B cell (primary cell): ENCODE results near the gene PPOX. TPM values are rescaled to one million over a fixed set of nuclear protein-coding genes. Genes with fewer than 3 reads are reported as not detected.
A peak's percentile ranks its signal among the peaks of the same experiment; 100 is the strongest.

Source experiments
- ATAC-seq: fragments of 200-7000 bp; cut with Tn5 transposase; one replicate; pipeline ENCODE4 v1.10.0; 2021; ENCODE audit warnings: low read depth, mild to moderate bottlenecking, moderate number of reproducible peaks, moderate library complexity
- CTCF ChIA-PET: fragments of 350-600 bp; sonication (Branson Sonifier 250); formaldehyde crosslinking; loops from one replicate; lab custom pipeline; 2021; ENCODE audit warnings: antibody characterized with exemption, inconsistent platforms; lab: Charles Lee
- POLR2A ChIA-PET: fragments of 350-600 bp; sonication (Branson Sonifier 250); formaldehyde crosslinking; loops from one replicate; lab custom pipeline; 2021; ENCODE audit warnings: antibody characterized with exemption; lab: Charles Lee
- DNase-seq: peaks from one replicate; pipeline ENCODE4 v3.0.0; 2013
- H2AFZ ChIP-seq: 2 replicates; pipeline ENCODE4 v1.6.1; 2012; ENCODE audit warnings: mild to moderate bottlenecking, low read depth, low read length; ENCODE audit not compliant: insufficient read depth, poor library complexity, severe bottlenecking
- H3K27ac ChIP-seq, 2 donors: 1 replicate in 1 of 2; 2 replicates in 1 of 2; pipeline ENCODE4 v1.5.1; 2012 to 2013; ENCODE audit warnings: low read length in 2 of 2, mild to moderate bottlenecking in 2 of 2, moderate library complexity in 1 of 2
- H3K27me3 ChIP-seq, 4 experiments: fragments of 200-600 bp in 1 of 4; sonication (generic) in 1 of 4; replicated peaks in 1 of 4; 1 replicate in 2 of 4; 2 replicates in 2 of 4; pipeline versions ENCODE4 v1.6.1 to v1.7.0; 2013 to 2016; ENCODE audit warnings: low read length in 3 of 4, mild to moderate bottlenecking in 2 of 4, mixed read lengths in 1 of 4, moderate library complexity in 1 of 4; ENCODE audit not compliant: insufficient read depth in 4 of 4, control insufficient read depth in 3 of 4; ENCODE audit errors: control extremely low read depth in 1 of 4
- H3K36me3 ChIP-seq, 2 experiments: replicated peaks in 1 of 2; 1 replicate in 1 of 2; 2 replicates in 1 of 2; pipeline versions ENCODE4 v1.6.1 to v1.7.1; 2013; ENCODE audit warnings: low read length in 1 of 2; ENCODE audit not compliant: insufficient read depth in 2 of 2, control insufficient read depth in 1 of 2; ENCODE audit errors: control extremely low read depth in 1 of 2, extremely low read depth in 1 of 2
- H3K4me1 ChIP-seq, 2 donors: fragments of 200-600 bp in 1 of 2; sonication (generic) in 1 of 2; 1 replicate in 1 of 2; 2 replicates in 1 of 2; pipeline versions ENCODE4 v1.5.1 to v1.6.1; 2013 to 2017; ENCODE audit warnings: low read length in 2 of 2; ENCODE audit not compliant: control insufficient read depth in 2 of 2, insufficient read depth in 2 of 2
- H3K4me2 ChIP-seq: replicated peaks from 2 replicates; pipeline ENCODE3; 2012; ENCODE audit warnings: mild to moderate bottlenecking, low read depth, low read length; ENCODE audit not compliant: poor library complexity, severe bottlenecking
- H3K4me3 ChIP-seq, 5 experiments: fragments of 200-600 bp in 1 of 5; sonication (generic) in 1 of 5; 1 replicate in 3 of 5; 2 replicates in 2 of 5; pipeline versions ENCODE4 v1.5.1 to v1.7.0; 2011 to 2016; ENCODE audit warnings: low read length in 4 of 5, mild to moderate bottlenecking in 4 of 5, low read depth in 2 of 5, control low read depth in 1 of 5, moderate library complexity in 1 of 5; ENCODE audit not compliant: insufficient read depth in 1 of 5; ENCODE audit errors: control extremely low read depth in 1 of 5, extremely low read depth in 1 of 5
- H3K79me2 ChIP-seq: fragments of 200-600 bp; sonication (generic); one replicate; pipeline ENCODE4 v1.6.0; 2016; ENCODE audit warnings: low read length; ENCODE audit not compliant: control insufficient read depth, insufficient read depth
- H3K9ac ChIP-seq: fragments of 200-600 bp; sonication (generic); 2 replicates; pipeline ENCODE4 v1.6.1; 2017; ENCODE audit warnings: mild to moderate bottlenecking, low read length, moderate library complexity
- H3K9me3 ChIP-seq, 3 donors: one replicate each; pipeline versions ENCODE4 v1.6.1 to v1.7.1; 2013; ENCODE audit warnings: low read length in 2 of 3; ENCODE audit not compliant: control insufficient read depth in 2 of 3, insufficient read depth in 1 of 3; ENCODE audit errors: control extremely low read depth in 1 of 3
- H4K20me1 ChIP-seq: 2 replicates; pipeline ENCODE4 v1.6.0; 2012; ENCODE audit warnings: mild to moderate bottlenecking, low read length; ENCODE audit not compliant: insufficient read depth, control insufficient read depth, poor library complexity, severe bottlenecking
- H3K27ac Mint-ChIP-seq: one replicate; pipeline ENCODE4 v1.8.0; 2021; ENCODE audit warnings: mixed read lengths
- H3K27me3 Mint-ChIP-seq: one replicate; pipeline ENCODE4 v1.8.0; 2021; ENCODE audit warnings: mixed read lengths
- H3K4me1 Mint-ChIP-seq: one replicate; pipeline ENCODE4 v1.8.0; 2021; ENCODE audit warnings: mixed read lengths
- H3K4me3 Mint-ChIP-seq: one replicate; pipeline ENCODE4 v1.8.0; 2021; ENCODE audit warnings: mixed read lengths
- H3K9me3 Mint-ChIP-seq: one replicate; pipeline ENCODE4 v1.8.0; 2022; ENCODE audit warnings: mixed read lengths; ENCODE audit not compliant: insufficient read depth
- EZH2 ChIP-seq: IDR thresholded peaks from 2 replicates; pipeline ENCODE4 v1.6.1; 2012; ENCODE audit warnings: borderline replicate concordance, low read depth, mild to moderate bottlenecking, moderate library complexity, low read length; ENCODE audit not compliant: insufficient read depth, poor library complexity, severe bottlenecking
- WGBS: methylation state at CpG from one replicate; pipeline ENCODE4 v1.1.5; 2013; ENCODE audit warnings: missing lambda C conversion rate; ENCODE audit not compliant: insufficient coverage; 5-methylcytosine and 5-hydroxymethylcytosine counted together
- intact Hi-C: fragments of 100-400 bp; cut with micrococcal nuclease; formaldehyde crosslinking; loops from one replicate; pipeline ENCODE4 v1.10.0; 2022
- polyA plus RNA-seq: library from polyadenylated mRNA; depleted of rRNA; stranded (reverse); fragments of >200 nt; gene quantifications from 2 replicates; pipeline ENCODE4 v1.2.3, GENCODE V29; 2012
- total RNA-seq, 2 donors: library from RNA; stranded (reverse); fragments of 120-200 nt in 1 of 2; gene quantifications; 1 replicate in 1 of 2; 2 replicates in 1 of 2; pipeline versions ENCODE4 v1.2.3 to v1.2.4, GENCODE V29; 2013 to 2022
- TF ChIP-seq, protein P1 (sequence below): fragments of 200-600 bp; IDR thresholded peaks from one replicate; pipeline ENCODE4 v1.8.0; 2022; ENCODE audit warnings: antibody characterized with exemption, mild to moderate bottlenecking

Gene PPOX
- total and polyA plus RNA-seq, 2 donors (not counting 1 experiment from before 2014, with no cell fraction given): 65.6 to 82.3 TPM

DNA sequence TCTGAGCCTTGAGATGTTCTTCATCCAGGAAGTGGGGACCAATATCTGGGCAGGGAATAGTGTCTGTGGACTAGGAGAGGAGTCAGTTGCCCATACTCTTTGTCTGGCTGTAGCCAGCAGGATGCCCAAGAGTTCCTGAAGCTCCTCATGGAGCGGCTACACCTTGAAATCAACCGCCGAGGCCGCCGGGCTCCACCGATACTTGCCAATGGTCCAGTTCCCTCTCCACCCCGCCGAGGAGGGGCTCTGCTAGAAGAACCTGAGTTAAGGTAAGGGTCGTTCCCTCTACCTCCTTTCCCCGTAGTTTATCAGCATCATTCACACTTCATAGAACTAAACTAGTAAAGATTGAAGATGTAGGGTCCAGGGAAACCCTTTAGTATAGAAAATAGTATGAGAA lies 3.4 kb upstream of the PPOX start:
- Mint-ChIP-seq H3K27ac (no peak overlapping the region), H3K4me1 (peaks cover 67% of the 10 kb centered on the region), H3K4me3 (no peak overlapping the region), H3K27me3 (no peaks in the 10 kb centered on the region), H3K9me3 (no peaks in the 10 kb centered on the region)
- H3K79me2 ChIP-seq: peaks cover 36% of the 10 kb centered on the region
- intact Hi-C loops: no loop called here
- WGBS: 100% methylated on average over 6 of the region's 10 CpGs
- H3K4me2 ChIP-seq: no peak overlapping the region
- no peak for TF ChIP-seq EZH2
- TF ChIP-seq, protein P1, sequence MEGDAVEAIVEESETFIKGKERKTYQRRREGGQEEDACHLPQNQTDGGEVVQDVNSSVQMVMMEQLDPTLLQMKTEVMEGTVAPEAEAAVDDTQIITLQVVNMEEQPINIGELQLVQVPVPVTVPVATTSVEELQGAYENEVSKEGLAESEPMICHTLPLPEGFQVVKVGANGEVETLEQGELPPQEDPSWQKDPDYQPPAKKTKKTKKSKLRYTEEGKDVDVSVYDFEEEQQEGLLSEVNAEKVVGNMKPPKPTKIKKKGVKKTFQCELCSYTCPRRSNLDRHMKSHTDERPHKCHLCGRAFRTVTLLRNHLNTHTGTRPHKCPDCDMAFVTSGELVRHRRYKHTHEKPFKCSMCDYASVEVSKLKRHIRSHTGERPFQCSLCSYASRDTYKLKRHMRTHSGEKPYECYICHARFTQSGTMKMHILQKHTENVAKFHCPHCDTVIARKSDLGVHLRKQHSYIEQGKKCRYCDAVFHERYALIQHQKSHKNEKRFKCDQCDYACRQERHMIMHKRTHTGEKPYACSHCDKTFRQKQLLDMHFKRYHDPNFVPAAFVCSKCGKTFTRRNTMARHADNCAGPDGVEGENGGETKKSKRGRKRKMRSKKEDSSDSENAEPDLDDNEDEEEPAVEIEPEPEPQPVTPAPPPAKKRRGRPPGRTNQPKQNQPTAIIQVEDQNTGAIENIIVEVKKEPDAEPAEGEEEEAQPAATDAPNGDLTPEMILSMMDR: no peak
- ChIA-PET CTCF (interaction anchor here (0.8 to 2.0 kb wide), 2 partner anchors 40 to 63 kb away, joined by 3 to 5 read pairs; partner anchors contain the start of genes NDUFS2 and TOMM40L), POLR2A (no interaction called here)
- H3K36me3 ChIP-seq: peaks cover 0 to 32% of the 10 kb centered on the region in 2 experiments
- H3K9me3 ChIP-seq: peaks cover 0 to 3% (median 0%) of the 10 kb centered on the region in 3 donors
- H2AFZ ChIP-seq: no peak overlapping the region
- H3K9ac ChIP-seq: no peak overlapping the region
- DNase-seq (no peak), ATAC-seq (no peak)
- H3K27ac ChIP-seq: no peak overlapping the region
- H3K4me1 ChIP-seq: peaks cover 34 to 47% of the 10 kb centered on the region in 2 donors
- H3K4me3 ChIP-seq: no peak overlapping the region
- no peaks in the 10 kb centered on the region for H3K27me3 ChIP-seq
- no peaks in the 10 kb centered on the region for H4K20me1 ChIP-seq

DNA sequence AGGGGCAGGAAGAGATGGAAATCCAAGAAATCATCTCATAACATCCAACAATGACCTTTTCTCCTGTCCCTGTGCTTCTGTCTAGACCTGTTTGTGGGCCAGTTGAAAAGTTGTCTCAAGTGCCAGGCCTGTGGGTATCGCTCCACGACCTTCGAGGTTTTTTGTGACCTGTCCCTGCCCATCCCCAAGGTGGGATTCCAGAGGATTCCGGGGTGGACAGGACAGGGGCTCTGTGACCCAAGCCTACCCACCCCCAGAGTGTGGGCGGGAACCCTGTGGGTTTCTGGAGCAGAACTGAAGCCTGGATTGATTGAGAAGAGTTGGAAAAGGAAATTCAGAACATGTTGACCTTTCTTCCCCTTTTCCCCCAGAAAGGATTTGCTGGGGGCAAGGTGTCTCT lies 2.4 kb upstream of the PPOX start:
- intact Hi-C loops: no loop called here
- Histone ChIP-seq H3K4me3 (no peak overlapping the region), H3K4me1 (peaks cover 34 to 44% of the 10 kb centered on the region in 2 donors)

More for the DNA sequence above, 2.4 kb upstream of the PPOX start:
- no peak for DNase-seq
- 100% methylated on average over 2 of the region's 5 CpGs for WGBS
- Histone ChIP-seq H3K79me2 (peaks cover 36% of the 10 kb centered on the region), H3K36me3 (peaks cover 0 to 27% of the 10 kb centered on the region in 2 experiments), H2AFZ (no peak overlapping the region), H3K9ac (no peak overlapping the region), H3K4me2 (no peak overlapping the region), H3K27ac (no peak overlapping the region), H3K9me3 (peaks cover 0 to 3% (median 0%) of the 10 kb centered on the region in 3 donors), H3K27me3 (no peaks in the 10 kb centered on the region), H4K20me1 (no peaks in the 10 kb centered on the region)
- H3K4me1 Mint-ChIP-seq: peaks cover 66% of the 10 kb centered on the region
- H3K27ac Mint-ChIP-seq: peak overlapping the region; percentile 17
- H3K4me3 Mint-ChIP-seq: no peak overlapping the region
- TF ChIP-seq, protein P1: no peak
- no peak for TF ChIP-seq EZH2
- H3K27me3 Mint-ChIP-seq: no peaks in the 10 kb centered on the region
- CTCF ChIA-PET: interaction anchor here (1.1 to 4.4 kb wide), 5 partner anchors 11 to 220 kb away, joined by 3 to 47 read pairs (median 19); partner anchors contain the start of gene B4GALT3
- no peaks in the 10 kb centered on the region for H3K9me3 Mint-ChIP-seq
- ATAC-seq: no peak
- POLR2A ChIA-PET: interaction anchor here (0.7 kb wide), 1 partner anchor 24 kb away, joined by 3 read pairs; no protein-coding TSS in a partner anchor
